Right lobe of liver (tissue), 4 donors: Measurements from ENCODE around the gene ZFPM1.

Experiments
- CTCF ChIP-seq, 4 donors: fragments of 200-600 bp in 3 of 4; fragments of 450-650 bp in 1 of 4; IDR thresholded peaks; one replicate each; pipeline versions ENCODE4 v1.5.1 to v1.8.0; 2016 to 2022; ENCODE audit warnings: antibody characterized with exemption in 4 of 4, mild to moderate bottlenecking in 2 of 4
- POLR2A ChIP-seq: fragments of 450-650 bp; IDR thresholded peaks from one replicate; pipeline ENCODE4 v1.6.1; 2017; ENCODE audit warnings: antibody characterized with exemption, mild to moderate bottlenecking
- donor health status: DM: no; HTN: no; CAD: no.
- donor health status: DM: no; HTN: no; CAD: no.
- donor health status: DM: no; HTN: yes; CAD: no.

GRCh38 chr16:88440686-88441405 lies 12.2 kb upstream of the ZFPM1 start:
- TF ChIP-seq CTCF (IDR thresholded peaks at IDR 0.05) (no peak), POLR2A (no peak)
